Frontal cortex (tissue), 4 donors: ENCODE results near the gene C22orf39. TPM values are rescaled to one million over a fixed set of nuclear protein-coding genes. Genes with fewer than 3 reads are reported as not detected.

Experiments
- DNase-seq, 2 donors: peaks; one replicate each; pipeline ENCODE4 v3.0.0; 2012; ENCODE audit warnings: low spot score in 2 of 2
- FAIRE-seq: peaks from 2 replicates; lab custom pipeline; 2012; peaks lifted over from hg19 to GRCh38; lab: Jason Lieb, UNC
- total RNA-seq: library from RNA; depleted of rRNA; stranded (reverse); fragments of >200 nt; gene quantifications from one replicate; pipeline ENCODE4 v1.2.3, GENCODE V29; 2014
- donor health status: control.
- donor health status: control.
- donor health status: control.

Gene C22orf39
- total RNA-seq, 1 donor from 2014 or later = 38.3 TPM

DNA sequence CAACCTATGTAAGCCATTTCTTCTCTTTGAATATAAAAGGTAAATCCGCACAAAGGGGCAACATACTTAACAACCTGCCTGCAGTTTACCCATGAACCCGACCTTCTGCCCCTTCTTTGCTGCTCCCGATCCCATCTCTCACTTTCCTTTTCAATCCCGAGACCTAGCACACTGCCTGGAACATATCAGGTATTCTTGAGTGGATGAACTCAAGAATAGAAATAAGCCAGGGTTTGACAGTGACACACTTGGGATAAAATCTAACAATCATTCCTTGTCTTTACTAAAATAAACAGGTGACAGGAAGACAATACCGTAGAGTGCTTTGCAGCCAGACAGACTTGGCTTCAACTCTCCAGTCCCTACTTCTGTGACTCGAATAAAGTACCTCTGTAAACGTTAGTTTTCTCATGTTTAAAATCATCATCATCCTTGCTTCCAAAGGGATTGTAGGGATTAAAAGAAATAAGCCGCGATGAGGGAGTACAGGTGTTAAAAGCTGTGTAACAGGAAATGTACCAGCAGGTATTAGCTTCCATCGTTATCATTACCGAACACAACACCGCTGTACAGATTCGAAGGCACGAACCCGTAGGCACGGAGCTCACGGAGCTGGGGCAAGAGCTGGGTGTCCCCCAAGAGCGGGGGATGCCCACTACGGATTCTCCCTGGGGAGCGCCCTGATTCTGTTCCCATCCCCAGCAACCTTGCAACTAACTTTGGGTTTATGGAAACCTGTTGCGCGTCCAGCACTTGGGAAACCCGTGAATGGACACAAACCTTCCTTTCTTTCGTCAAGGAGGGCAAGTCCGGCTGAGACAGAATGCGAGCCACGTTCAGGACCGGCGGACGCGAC lies 30.8 kb upstream of the C22orf39 start:
- FAIRE-seq (no peak), DNase-seq (no peak)

DNA sequence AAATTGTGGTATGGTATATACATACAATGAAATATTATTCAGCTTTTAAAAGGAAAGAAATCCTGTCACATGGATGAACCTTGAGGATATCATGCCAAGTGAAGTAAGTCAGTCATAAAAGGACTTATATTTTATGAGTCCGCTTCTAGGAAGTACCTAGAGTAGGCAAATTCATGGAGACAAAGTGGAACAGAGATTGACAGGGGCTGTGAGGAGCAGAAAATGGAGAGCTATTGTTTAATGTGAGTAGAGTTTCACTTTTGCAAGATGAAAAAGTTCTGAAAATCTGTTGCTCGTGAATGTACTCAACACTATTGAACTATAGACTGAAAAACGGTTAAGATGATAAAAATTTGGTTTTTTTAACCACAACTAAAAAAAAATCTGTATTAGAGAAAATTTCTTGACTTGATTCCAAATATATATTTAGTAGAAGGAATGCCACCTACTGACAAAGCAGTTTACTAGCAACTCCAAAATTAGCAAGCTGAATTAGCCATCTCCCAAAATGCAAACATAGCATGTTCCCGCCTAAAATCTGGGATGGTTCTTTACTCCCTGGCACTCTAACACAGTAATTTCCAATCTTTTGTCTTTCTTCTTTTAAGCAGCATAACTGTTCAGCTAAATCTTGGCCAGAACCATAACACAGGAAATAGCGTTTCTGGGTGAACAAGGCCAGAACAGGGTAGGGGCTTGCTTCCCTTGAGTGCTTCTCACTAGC lies 30.0 kb upstream of the C22orf39 start:
- no peak for DNase-seq
- no peak for FAIRE-seq

DNA sequence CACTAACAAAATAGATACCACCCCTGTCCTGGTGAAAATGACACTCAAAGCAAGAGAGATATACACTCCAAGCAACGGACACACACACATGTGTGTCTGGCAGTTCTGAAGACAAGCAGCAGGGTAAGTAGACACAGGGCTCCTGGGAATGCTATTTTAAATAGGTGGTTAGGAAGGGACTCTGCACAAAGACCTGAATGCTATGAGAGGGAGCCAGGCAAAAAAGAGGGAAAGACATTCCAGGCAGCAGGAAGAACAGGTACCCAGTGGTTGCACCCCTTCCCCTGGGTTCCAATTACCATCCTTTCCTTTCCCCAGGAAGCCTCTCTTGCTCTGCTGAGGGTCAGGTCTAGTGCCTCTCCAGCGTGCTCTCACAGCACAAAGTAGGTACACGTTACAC lies 28.5 kb upstream of the C22orf39 start:
- DNase-seq (no peak), FAIRE-seq (no peak)

- no peak for FAIRE-seq
Observed at GRCh38 chr22:19473578-19473977, 26.1 kb upstream of the C22orf39 start.

GRCh38 chr22:19472233-19472632 lies 24.7 kb upstream of the C22orf39 start:
- FAIRE-seq (no peak), DNase-seq (no peak)

More at GRCh38 chr22:19473578-19473977, 26.1 kb upstream of the C22orf39 start:
- no peak for DNase-seq

GRCh38 chr22:19471572-19471971 lies 24.1 kb upstream of the C22orf39 start:
- FAIRE-seq (no peak), DNase-seq (no peak)

DNA sequence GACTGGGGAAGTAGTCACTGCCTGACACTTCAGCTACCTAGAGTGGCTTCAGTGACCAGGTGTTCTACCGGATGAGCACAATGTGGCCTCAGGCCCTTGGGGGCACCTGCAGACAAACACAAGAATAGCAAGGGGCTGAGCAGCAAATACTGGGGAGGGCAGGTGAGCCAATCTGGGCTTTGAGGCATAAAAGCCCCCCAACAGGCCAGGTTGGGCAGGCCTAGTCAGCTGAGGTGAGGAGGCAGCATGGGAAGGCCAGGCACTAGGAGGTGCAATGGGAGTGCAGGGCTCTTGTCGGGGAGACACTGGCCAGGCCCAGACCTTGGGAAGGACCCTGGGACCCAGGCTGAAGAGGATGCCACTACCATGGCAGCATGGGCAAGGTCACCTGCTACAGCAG lies 22.5 kb upstream of the C22orf39 start:
- DNase-seq (no peak), FAIRE-seq (no peak)

GRCh38 chr22:19469421-19469820 lies 21.9 kb upstream of the C22orf39 start:
- DNase-seq = no peak
- FAIRE-seq = no peak

- DNase-seq (no peak), FAIRE-seq (no peak)
Observed at GRCh38 chr22:19467912-19468311, 20.4 kb upstream of the C22orf39 start.

GRCh38 chr22:19466848-19467752 lies 19.6 kb upstream of the C22orf39 start:
- no peak for DNase-seq
- no peak for FAIRE-seq

GRCh38 chr22:19466126-19466716 lies 18.7 kb upstream of the C22orf39 start:
- FAIRE-seq (no peak), DNase-seq (no peak)

GRCh38 chr22:19464975-19465374 lies 17.5 kb upstream of the C22orf39 start:
- DNase-seq (no peak), FAIRE-seq (no peak)

DNA sequence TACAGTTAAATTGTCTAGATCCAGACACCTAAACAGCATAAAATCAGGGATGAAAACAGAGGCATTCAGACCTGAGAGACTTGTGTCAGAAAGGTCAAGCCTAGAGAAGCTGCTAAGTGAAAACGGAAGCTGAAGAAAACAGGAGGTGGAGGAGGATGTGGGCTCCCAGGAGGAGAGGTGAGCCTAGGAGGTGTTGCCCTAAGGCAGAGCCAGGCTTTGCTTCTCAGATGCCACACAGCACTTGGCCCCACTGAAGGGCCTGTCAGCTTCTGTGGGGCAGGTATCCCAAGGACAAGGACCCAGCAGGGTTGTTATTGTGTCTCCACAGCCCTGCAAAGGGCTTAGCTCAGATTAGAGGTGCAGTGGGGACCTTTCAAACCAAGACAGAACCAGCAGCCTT lies 17.0 kb upstream of the C22orf39 start:
- no peak for FAIRE-seq
- no peak for DNase-seq

DNA sequence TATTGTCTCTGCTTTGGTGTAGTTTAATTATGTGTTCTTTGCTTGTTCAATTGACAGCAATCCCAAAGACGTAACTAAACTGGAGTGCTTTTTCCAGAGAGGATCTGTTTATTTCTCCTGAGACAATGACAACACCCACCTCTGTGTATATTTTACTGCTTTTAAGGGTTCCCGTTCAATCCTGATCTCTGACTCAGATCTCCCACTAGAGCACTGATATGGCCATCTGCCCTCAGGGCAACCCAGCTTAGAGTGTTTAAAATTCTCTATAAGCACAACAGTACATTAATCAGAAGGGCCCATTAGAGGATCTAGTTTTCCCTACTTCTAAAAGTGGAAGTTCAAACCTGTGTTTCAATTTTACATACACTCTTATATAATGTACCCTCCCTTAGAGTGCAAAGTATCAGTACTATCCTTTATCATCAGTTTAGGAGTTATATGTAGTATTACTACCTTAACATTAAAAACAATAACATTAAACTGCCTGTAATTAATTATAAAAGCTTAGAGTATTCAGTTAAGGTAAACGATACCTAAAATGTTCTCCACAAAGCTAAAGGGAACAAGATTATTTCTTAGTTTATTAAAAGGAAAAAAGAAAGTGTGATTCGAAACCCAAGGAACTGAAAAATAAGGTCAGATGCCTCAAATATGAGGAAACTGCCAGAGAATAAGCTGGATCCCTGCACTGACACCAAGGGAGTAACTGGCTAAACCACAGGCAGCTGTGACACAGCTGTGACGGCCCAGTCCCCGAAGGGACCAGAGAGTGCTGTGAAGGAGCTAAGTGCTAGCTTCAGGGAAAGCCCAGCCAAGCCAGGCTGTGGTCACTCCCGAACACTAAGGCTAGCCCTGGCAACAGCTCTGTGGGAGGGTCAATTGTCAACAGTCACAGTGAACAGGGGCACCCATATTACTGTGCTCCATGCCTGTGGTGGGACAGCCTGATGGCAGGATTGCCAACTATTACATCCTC lies 16.3 kb upstream of the C22orf39 start:
- no peak for DNase-seq
- FAIRE-seq = no peak

- no peak for FAIRE-seq
Observed at GRCh38 chr22:19463008-19463407, 15.5 kb upstream of the C22orf39 start.

GRCh38 chr22:19461506-19461905 lies 14.0 kb upstream of the C22orf39 start:
- FAIRE-seq = no peak
- no peak for DNase-seq

More at GRCh38 chr22:19463008-19463407, 15.5 kb upstream of the C22orf39 start:
- DNase-seq = no peak

- FAIRE-seq = no peak
- DNase-seq = no peak
Observed at GRCh38 chr22:19460036-19460435, 12.5 kb upstream of the C22orf39 start.

DNA sequence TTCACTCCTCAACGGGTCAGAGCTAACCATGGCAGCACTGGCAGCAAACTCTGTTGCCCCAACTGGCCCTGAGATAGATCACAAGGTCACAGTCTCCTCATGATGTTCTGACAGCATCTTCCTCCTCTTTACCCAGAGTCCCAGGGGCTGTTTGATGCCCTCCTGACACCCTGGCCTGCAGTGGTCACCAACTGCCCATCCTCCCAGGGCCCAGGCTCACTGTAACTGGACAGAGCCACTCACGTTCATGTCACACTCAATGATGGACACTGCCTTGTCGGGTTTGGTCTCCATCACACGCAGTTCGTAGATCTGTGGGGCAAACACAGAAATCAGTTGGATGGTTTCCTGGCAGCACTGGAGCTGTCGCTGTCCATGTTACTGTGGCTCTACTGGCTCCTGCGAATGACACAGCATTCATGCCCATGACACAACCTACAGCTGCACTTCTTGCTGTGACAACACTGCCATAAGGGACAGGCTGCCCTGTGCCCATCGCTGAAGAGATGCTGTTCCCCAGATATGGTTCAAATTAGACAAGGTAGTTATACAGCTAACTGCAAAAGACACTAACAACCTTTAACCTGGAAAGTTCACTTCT lies 10.4 kb upstream of the C22orf39 start:
- DNase-seq (no peak), FAIRE-seq (no peak)
